GM21717 (cell line): ENCODE results near the gene EFL1.
A peak's percentile ranks its signal among the peaks of the same experiment; 100 is the strongest.
"Not testable (repeated sequence)": the region's sequence is repeated elsewhere in the genome, so short reads cannot be mapped to it uniquely, and the experiment has no call there.

ENCODE experiments used
- ATAC-seq: cut with Tn5 transposase; IDR thresholded peaks from one replicate; pipeline ENCODE4 v1.9.1; 2021; ENCODE audit warnings: mild to moderate bottlenecking, moderate library complexity; ENCODE audit not compliant: unreplicated experiment

The EFL1 gene

DNA sequence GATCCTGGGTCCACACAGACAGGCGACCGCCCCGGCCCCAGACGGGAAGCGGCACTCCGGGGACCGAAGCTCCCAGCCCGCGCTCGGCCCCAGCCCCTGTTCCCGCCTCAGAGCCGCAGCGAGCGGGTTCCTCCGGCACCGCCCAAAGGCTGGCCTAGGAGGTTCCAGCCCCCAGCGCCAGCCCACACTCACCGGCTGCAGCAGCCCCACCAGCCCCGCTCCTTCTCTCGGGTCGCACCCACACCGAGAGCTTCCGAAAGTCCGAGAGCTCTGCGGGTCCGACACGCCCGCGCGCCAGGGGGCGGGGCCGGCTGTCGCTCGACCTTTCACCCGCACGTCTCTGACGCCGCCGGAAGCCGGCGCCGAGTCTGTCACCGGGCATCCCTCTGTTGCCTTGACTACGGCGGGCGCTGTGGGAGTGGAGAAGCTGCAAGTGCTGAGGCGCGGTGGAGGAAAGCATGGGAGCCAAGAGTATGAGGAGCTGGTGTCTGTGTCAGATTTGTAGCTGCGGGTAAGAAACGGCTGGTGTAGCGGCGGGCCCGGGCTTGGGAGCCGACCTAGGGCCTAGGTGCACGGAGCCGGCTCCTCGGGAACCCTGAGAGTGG, at the start of gene EFL1, which contains the start of gene SAXO2:
TSS of gene EFL1 (minus strand) at position 313 of the 605 bp plus-strand sequence. CDS start 956 bp downstream, outside the sequence.
TSS of gene SAXO2 (plus strand) at position 397 of the 605 bp plus-strand sequence. CDS start at position 459, 62 bp downstream.
- ATAC-seq: peak; percentile 97

- ATAC-seq: not testable (repeated sequence)
Measured at GRCh38 chr15:82311321-82311720, 48.8 kb upstream of the EFL1 start.

DNA sequence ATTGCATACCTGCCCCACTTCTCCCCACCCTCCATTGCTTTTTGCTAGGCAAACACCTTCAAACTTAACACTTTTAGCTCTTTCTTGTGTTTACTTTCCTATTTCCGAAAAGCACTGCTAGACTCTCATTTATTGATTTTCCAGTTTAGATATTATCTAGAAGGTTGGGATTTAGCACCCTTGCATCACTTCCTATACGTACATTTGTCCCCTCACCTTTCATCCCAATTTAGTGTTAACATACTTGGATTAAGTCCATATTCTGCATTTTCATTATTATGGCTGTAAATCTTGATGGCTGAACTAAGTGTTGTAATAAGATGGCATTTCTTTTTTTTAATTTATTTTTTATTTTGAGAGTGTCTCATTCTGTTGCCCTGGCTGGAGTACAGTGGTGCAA, 47.3 kb upstream of the EFL1 start:
- ATAC-seq: no peak

- no peak for ATAC-seq
Measured at GRCh38 chr15:82307714-82308081, 45.2 kb upstream of the EFL1 start.

DNA sequence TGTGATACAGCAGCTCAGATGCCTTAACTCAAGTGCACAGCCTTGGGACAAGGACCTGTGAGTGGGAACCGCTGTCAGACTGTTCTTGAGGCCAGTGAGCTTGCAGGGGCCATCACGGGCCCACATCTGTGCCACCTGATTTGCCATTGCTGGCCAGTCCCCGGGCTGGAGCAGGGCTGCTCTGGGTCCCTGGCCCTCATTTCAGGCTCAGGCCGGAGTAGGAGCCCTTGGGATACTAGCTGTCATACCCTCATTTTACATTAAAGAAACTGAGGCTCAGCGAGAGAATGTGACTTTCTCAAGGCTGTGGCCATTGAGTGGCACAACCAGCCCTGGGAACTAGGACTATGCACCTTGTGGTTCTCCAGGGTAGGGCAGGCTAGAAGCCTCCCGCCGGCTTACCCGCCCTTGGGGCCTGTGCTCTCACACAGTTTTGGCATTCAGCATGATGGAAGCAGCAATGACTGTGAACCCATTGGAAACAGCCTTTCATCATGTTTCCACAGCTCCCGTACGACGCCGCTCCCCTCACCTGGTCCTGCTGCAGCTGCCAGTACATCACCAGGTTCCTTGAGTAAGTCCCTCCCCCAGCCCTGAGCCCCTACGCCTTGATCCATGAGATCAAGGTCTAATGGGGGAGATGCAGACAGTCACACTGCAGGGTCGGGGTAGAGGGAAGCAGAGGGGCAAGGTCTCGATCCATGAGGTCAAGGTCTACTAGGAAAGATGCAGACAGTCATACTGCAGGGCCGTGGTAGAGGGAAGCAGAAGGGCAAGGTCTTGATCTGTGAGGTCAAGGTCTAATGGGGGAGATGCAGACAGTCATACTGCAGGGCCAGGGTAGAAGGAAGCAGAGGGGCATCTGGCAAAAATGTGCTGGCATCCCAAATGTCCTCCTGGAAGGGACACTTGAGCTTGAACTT, 44.5 kb upstream of the EFL1 start:
- ATAC-seq: no peak

- no peak for ATAC-seq
Measured at GRCh38 chr15:82305621-82306048, 43.1 kb upstream of the EFL1 start.

DNA sequence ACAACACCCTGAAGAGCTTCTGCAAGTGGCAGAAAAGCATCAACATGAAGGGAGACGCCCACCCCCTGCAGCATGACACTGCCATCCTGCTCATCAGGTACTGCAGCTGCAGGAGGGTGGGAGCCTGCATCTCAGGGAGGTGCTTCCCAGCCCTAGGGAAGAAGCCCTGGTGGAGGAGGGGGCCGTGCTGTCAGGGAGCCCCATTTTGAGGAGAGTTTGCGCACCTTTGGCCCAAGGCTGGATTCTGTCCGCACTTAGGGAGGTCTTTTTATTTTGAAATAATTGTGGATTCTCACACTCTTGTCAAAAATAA, 42.2 kb upstream of the EFL1 start:
- ATAC-seq: no peak

GRCh38 chr15:82303956-82304777, 41.6 kb upstream of the EFL1 start:
- no peak for ATAC-seq

GRCh38 chr15:82301296-82302016, 38.9 kb upstream of the EFL1 start:
- no peak for ATAC-seq

GRCh38 chr15:82300883-82301282, 38.3 kb upstream of the EFL1 start:
- ATAC-seq: no peak

- ATAC-seq: not testable (repeated sequence)
Measured at GRCh38 chr15:82300326-82300725, 37.8 kb upstream of the EFL1 start.

GRCh38 chr15:82299511-82299914, 37.0 kb upstream of the EFL1 start:
- ATAC-seq: not testable (repeated sequence)

GRCh38 chr15:82298520-82298919, 36.0 kb upstream of the EFL1 start:
- no peak for ATAC-seq

DNA sequence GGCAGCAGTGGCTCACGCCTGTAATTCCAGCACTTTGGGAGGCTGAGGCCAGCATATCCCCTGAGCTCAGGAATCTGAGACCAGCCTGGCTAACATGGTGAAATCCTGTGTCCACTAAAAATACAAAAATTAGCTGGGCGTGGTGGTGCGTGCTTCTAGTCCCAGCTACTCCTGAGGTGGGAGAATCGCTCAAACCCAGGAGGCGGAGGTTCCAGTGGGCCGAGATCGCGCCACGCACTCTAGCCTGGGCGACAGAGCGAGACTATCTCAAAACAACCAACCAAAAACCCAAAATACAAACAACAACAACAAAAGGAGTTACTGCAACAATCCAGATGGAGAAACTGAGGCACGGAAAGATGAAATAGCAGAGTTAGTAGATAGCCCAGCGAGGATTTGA, 35.5 kb upstream of the EFL1 start:
- ATAC-seq: no peak

DNA sequence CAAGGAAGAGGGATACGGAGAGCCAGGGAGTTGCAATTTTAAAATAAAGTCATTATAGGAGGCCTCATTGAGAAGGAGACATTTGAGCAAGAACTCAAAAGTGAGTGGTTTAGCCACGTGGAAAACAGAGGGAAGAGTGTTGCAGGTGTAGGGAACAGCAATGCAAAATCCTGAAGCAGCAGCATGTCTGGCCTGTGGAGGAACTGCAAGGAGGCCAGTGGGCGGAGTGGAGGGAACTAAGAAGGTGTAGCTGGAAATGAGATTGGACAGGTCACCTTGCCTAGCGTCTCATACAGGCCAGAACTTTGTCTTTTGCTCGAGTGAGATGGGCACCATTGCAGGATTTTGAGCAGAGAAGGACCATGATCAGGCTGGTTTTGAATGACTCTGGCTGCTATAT, 35.0 kb upstream of the EFL1 start:
- no peak for ATAC-seq

DNA sequence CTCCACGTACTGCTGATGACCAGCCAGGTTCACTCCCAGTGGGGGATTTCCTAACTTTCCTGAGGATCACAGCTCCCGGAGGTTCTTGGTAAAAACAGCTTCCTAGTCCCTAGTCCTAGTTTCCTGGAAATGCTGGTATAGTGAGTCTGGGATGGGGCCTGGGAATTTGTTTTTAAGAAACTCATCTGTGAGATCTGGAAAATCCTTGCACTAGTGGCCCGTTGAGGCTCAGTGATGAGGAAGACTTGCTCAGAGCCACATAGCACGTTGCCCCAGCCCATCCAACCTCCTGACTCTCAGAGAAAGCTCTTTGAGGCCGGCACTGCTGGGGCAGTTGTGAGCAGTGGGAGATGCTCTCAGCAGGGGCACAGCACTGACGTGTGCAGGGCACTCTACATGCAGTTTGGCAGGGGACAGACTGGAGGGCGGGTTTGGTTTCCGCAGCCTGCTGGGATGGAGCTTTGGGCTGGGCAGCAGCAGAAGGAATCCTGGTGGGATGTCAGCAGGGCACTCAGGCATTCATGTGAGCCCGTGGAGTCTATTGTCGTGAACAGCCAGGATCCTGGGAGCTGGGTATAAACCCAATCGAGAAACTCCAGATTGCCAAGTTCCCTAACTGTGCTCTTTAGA, 31.6 kb upstream of the EFL1 start:
- no peak for ATAC-seq

- ATAC-seq: no peak
Measured at GRCh38 chr15:82292271-82292670, 29.7 kb upstream of the EFL1 start.

DNA sequence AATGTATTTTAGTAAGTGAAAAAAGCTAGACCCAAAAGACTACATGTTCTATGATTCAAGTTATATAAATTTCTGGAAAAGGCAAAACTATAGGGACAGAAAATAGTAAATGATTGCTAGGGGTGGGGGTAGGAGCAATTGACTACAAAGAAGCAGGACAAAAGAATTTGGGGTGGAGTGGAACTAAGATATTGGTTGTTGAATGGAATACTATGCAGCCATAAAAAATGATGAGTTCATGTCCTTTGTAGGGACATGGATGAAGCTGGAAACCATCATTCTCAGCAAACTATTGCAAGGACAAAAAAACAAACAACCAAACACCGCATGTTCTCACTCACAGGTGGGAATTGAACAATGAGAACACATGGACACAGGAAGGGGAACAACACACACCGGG, 25.7 kb upstream of the EFL1 start:
- not testable (repeated sequence) for ATAC-seq

DNA sequence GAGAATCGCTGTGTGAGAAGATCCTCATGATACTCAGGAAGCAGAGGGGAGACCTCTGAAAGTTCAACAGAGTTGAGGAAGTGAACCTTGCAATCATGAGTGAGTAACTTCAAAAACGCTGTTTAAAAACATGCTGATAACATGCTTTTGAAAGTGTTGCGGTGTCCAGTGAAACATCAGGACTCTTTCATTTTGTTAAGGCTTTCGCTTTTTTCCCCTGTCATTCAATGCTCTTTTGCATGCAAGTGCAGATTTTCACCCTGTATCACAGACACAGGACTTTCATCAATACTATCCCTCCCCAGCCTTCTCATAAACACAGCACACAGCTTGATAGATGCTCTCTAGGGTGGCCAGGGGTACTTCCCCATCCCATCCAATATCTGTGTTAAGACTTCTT, 23.9 kb upstream of the EFL1 start:
- peak; percentile 77 for ATAC-seq

DNA sequence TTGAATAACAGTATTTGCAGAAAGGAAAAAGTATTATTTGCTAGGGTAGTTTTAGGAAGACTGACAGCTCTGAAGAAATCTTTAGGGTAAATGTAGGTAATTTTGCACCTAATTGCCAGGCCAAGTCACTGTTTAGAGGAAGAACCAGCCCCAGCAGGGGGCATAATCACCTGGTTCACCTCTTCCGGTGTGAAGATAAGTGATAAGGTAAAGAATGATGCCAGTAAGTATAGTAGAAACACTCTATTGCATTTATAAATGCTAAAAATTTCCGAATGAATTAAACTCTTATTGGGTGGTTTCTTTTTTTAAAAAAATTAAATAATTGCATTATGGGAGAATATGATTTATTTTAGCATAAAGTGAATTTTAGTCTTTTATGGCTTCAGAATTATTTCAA, 21.8 kb upstream of the EFL1 start:
- ATAC-seq: not testable (repeated sequence)
